IPS DF 4.7 (cell line): ENCODE data around the gene TNFSF12.

Experiments used
- DNase-seq: peaks from one replicate; pipeline ENCODE4 v3.0.0-alpha.2; 2013; ENCODE audit warnings: low spot score; ENCODE audit errors: extremely low read depth

The TNFSF12 gene

GRCh38 chr17:7541074-7541621 is 7.7 kb upstream of the TNFSF12 start:
- no peak for DNase-seq

GRCh38 chr17:7544911-7545310 is 3.9 kb upstream of the TNFSF12 start:
- no peak for DNase-seq

GRCh38 chr17:7549401-7550055 is 670 bp downstream of the TNFSF12 start:
- no peak for DNase-seq

GRCh38 chr17:7550344-7550743 is 1.5 kb downstream of the TNFSF12 start:
- DNase-seq: no peak

GRCh38 chr17:7551396-7551795 is 2.5 kb downstream of the TNFSF12 start:
- DNase-seq: no peak

GRCh38 chr17:7552621-7553051 is 3.8 kb downstream of the TNFSF12 start:
- no peak for DNase-seq

GRCh38 chr17:7553356-7553755 is 4.5 kb downstream of the TNFSF12 start:
- no peak for DNase-seq

- no peak for DNase-seq
Observed at GRCh38 chr17:7555320-7555948, 6.6 kb downstream of the TNFSF12 start.

GRCh38 chr17:7556627-7557026 is 7.8 kb downstream of the TNFSF12 start:
- DNase-seq: no peak

GRCh38 chr17:7557147-7557764 is 8.4 kb downstream of the TNFSF12 start:
- DNase-seq: no peak

GRCh38 chr17:7557775-7558543 is 9.1 kb downstream of the TNFSF12 start:
- no peak for DNase-seq

GRCh38 chr17:7558544-7559319 is 9.9 kb downstream of the TNFSF12 start, which contains the start of gene TNFSF13:
Gene TNFSF13, plus strand, starts transcription at chr17:7558750. Its CDS starts 290 bp downstream, at chr17:7559040.
- no peak for DNase-seq

GRCh38 chr17:7559320-7560171 is 10.7 kb downstream of the TNFSF12 start:
- DNase-seq: no peak

GRCh38 chr17:7560172-7561027 is 11.5 kb downstream of the TNFSF12 start:
- no peak for DNase-seq

GRCh38 chr17:7561028-7561575 is 12.2 kb downstream of the TNFSF12 start:
- no peak for DNase-seq

GRCh38 chr17:7561589-7562207 is 12.8 kb downstream of the TNFSF12 start, which contains the start of gene SENP3:
Gene SENP3, plus strand, starts transcription at chr17:7561919. Its CDS starts 1,158 bp downstream, at chr17:7563077.
- no peak for DNase-seq

GRCh38 chr17:7562208-7562605 is 13.3 kb downstream of the TNFSF12 start:
- no peak for DNase-seq
